CD4-positive, alpha-beta T cell treated with Interferon alpha-2 for 1 hour (primary cell): ENCODE data around the gene CARM1.
A peak's percentile ranks its signal among the peaks of the same experiment; 100 is the strongest.
"Not testable (repeated sequence)": the region's sequence is repeated elsewhere in the genome, so short reads cannot be mapped to it uniquely, and the experiment has no call there.

Source experiments
- DNase-seq, 2 donors: peaks; one replicate each; pipeline ENCODE4 v3.0.0-alpha.2; 2020 to 2022

Gene CARM1

GRCh38 chr19:10876459-10877240, 5.3 kb downstream of the CARM1 start:
- DNase-seq: peak; percentile 19 to 41

- not testable (repeated sequence) for DNase-seq
Measured at GRCh38 chr19:10877608-10878007, 6.3 kb downstream of the CARM1 start.

GRCh38 chr19:10878253-10878652, 6.9 kb downstream of the CARM1 start:
- DNase-seq: no peak

- no peak for DNase-seq
Measured at GRCh38 chr19:10881403-10882107, 10.2 kb downstream of the CARM1 start.

- DNase-seq: no peak
Measured at GRCh38 chr19:10882108-10882457, 10.7 kb downstream of the CARM1 start.

- DNase-seq: no peak
Measured at GRCh38 chr19:10884274-10884673, 12.9 kb downstream of the CARM1 start.

GRCh38 chr19:10885201-10886169, 14.1 kb downstream of the CARM1 start:
- DNase-seq: no peak

GRCh38 chr19:10887616-10888367, 16.4 kb downstream of the CARM1 start:
- DNase-seq: no peak

- no peak for DNase-seq
Measured at GRCh38 chr19:10888421-10888866, 17.1 kb downstream of the CARM1 start.

GRCh38 chr19:10889880-10890279, 18.5 kb downstream of the CARM1 start:
- DNase-seq: no peak

- no peak for DNase-seq
Measured at GRCh38 chr19:10891405-10892086, 20.2 kb downstream of the CARM1 start.

- DNase-seq: no peak
Measured at GRCh38 chr19:10892256-10892655, 20.9 kb downstream of the CARM1 start.

GRCh38 chr19:10894911-10895213, 23.5 kb downstream of the CARM1 start:
- DNase-seq: no peak

- DNase-seq: no peak
Measured at GRCh38 chr19:10895363-10895762, 24.0 kb downstream of the CARM1 start.

- DNase-seq: no peak
Measured at GRCh38 chr19:10895920-10896319, 24.6 kb downstream of the CARM1 start.

- DNase-seq: no peak
Measured at GRCh38 chr19:10896851-10897526, 25.6 kb downstream of the CARM1 start.

- no peak for DNase-seq
Measured at GRCh38 chr19:10898633-10899032, 27.3 kb downstream of the CARM1 start.

GRCh38 chr19:10899151-10899653, 27.8 kb downstream of the CARM1 start:
- DNase-seq: no peak

GRCh38 chr19:10907925-10908324, 36.6 kb downstream of the CARM1 start:
- DNase-seq: no peak

- no peak for DNase-seq
Measured at GRCh38 chr19:10908380-10908960, 37.1 kb downstream of the CARM1 start.
